Measurements from ENCODE around the gene ERBB2. TPM values are rescaled to one million over a fixed set of nuclear protein-coding genes. Genes with fewer than 3 reads are reported as not detected.

ERBB2 gene
- total and polyA plus RNA-seq, 2 of the 8 experiments (the other 6 are each of a cell fraction or from before 2014, with no cell fraction given), result 183 to 394 TPM

- H3K4me2 ChIP-seq (ENCODE audit: insufficient read depth in 1 of 2, low read depth in 2 of 2, low read length in 2 of 2), result peak overlapping the region; percentile 8 to 14; a peak in 2 of 4 replicates
Measured at GRCh38 chr17:39653316-39653661, 46.6 kb upstream of the ERBB2 start.

More at GRCh38 chr17:39653316-39653661, 46.6 kb upstream of the ERBB2 start:
- Histone ChIP-seq H3K14ac (ENCODE audit: insufficient read length) (no peak overlapping the region), H3K4ac (replicated peaks; ENCODE audit: insufficient read length, low read depth, low read length) (peak overlapping the region; percentile 33), H4K20me1 (replicated peaks in 1 of 2; ENCODE audit: control insufficient read depth in 1 of 2, insufficient read depth in 2 of 2, low read length in 2 of 2) (peaks cover 1 to 2% of the 10 kb centered on the region in 2 experiments), H4K91ac (replicated peaks; ENCODE audit: insufficient read length, low read length) (peak overlapping the region; percentile 13), H3K36me3 (ENCODE audit: control insufficient read depth in 2 of 4, insufficient read depth in 4 of 4, low read length in 3 of 4) (no peaks in the 10 kb centered on the region), H2BK5ac (ENCODE audit: low read depth, low read length) (peak overlapping the region; percentile 68; the same call in 1 of the 2 replicates), H4K5ac (ENCODE audit: insufficient read length, low read depth, low read length) (peak overlapping the region; percentile 20), H2BK120ac (replicated peaks; ENCODE audit: low read depth, low read length) (no peak overlapping the region), H3K9me3 (ENCODE audit: insufficient read depth in 2 of 2, low read depth in 1 of 2, low read length in 1 of 2) (no peaks in the 10 kb centered on the region), H3K4me3 (ENCODE audit: extremely low read depth in 1 of 4, insufficient read depth in 2 of 4, low read depth in 3 of 4, low read length in 4 of 4) (no peak overlapping the region), H3K9ac (replicated peaks in 1 of 4; ENCODE audit: extremely low read depth in 1 of 4, low read depth in 3 of 4, low read length in 3 of 4) (no peak overlapping the region), H3K23me2 (ENCODE audit: low read depth, low read length) (no peaks in the 10 kb centered on the region; the same call in 1 of the 2 replicates), H3K27ac (ENCODE audit: low read depth, low read length) (peak overlapping the region; percentile 53; the same call in 1 of the 2 replicates), H2BK20ac (ENCODE audit: low read length) (no peak overlapping the region), H4K8ac (ENCODE audit: extremely low read depth, insufficient read depth, low read length) (peak overlapping the region; percentile 46; the same call in 1 of the 2 replicates), H3K23ac (ENCODE audit: insufficient read length) (no peak overlapping the region), H3K18ac (ENCODE audit: extremely low read depth, low read length) (peak overlapping the region; percentile 64; the same call in 1 of the 2 replicates), H3K56ac (replicated peaks; ENCODE audit: insufficient read length, low read depth, low read length) (no peak overlapping the region), H2AFZ (ENCODE audit: low read length) (no peak overlapping the region), H3K79me2 (ENCODE audit: control insufficient read depth in 1 of 2, insufficient read depth in 2 of 2, low read length in 2 of 2) (peaks cover 0 to 2% of the 10 kb centered on the region in 2 experiments; a peak in 1 of 4 replicates), H3K27me3 (replicated peaks in 1 of 4; ENCODE audit: control insufficient read depth in 3 of 4, extremely low read depth in 1 of 4, insufficient read depth in 3 of 4, low read length in 3 of 4) (no peaks in the 10 kb centered on the region), H2BK15ac (ENCODE audit: low read length) (peak overlapping the region; percentile 99; the same call in 1 of the 2 replicates), H3K4me1 (replicated peaks in 1 of 4; ENCODE audit: control insufficient read depth in 3 of 4, insufficient read depth in 4 of 4, low read length in 3 of 4) (peaks cover 5 to 27% (median 20%) of the 10 kb centered on the region in 4 experiments), H2AK5ac (ENCODE audit: low read depth, low read length) (peak overlapping the region; percentile 26; the same call in 1 of the 2 replicates), H2BK12ac (ENCODE audit: low read depth, low read length) (no peak overlapping the region), H3K79me1 (ENCODE audit: low read depth, low read length) (peaks cover 2% of the 10 kb centered on the region; the same call in 1 of the 2 replicates)
- FAIRE-seq, result no peak
- no peak for TF ChIP-seq GTF2F1 (IDR thresholded peaks at IDR 0.05; ENCODE audit: borderline replicate concordance, low read depth, low read length)
- 0 out of 4 replicates have a peak, but pooled peaks of 1 of the 2 experiments have one; percentile 7 for TF ChIP-seq SIN3A (conservative IDR thresholded peaks at IDR 0.05 in 1 of 2, IDR thresholded peaks at IDR 0.05 in 1 of 2; ENCODE audit: low read depth in 1 of 2, low read length in 2 of 2)
- no peak for TF ChIP-seq SIX5 (IDR thresholded peaks at IDR 0.05; ENCODE audit: low read depth, low read length)
- 94% methylated on average over 12 of the region's 12 CpGs; no CpG with 5 or more reads in 1 of the 2 experiments for WGBS, 2 experiments (ENCODE audit: extremely low coverage in 1 of 2, insufficient coverage in 1 of 2, insufficient read length in 1 of 2, insufficient replicate concordance in 2 of 2, low coverage in 1 of 2, low lambda C conversion rate in 2 of 2, missing lambda C conversion rate in 1 of 2)
- DNase-seq (ENCODE audit: low read depth in 1 of 2, low spot score in 2 of 2), result no peak
- POLR2A ChIA-PET (ENCODE audit: partially characterized antibody), result interaction anchor here (0.7 to 5.2 kb wide), 11 partner anchors 8 to 48 kb away, joined by 3 to 22 read pairs (median 3); partner anchors contain the start of genes PNMT, STARD3 and TCAP
- CTCF ChIA-PET (ENCODE audit: partially characterized antibody), result interaction anchor here (0.5 to 49.2 kb wide), 17 partner anchors 12 to 190 kb away, joined by 3 to 1885 read pairs (median 4); partner anchors contain the start of genes ERBB2, GRB7, MIEN1 and PGAP3
